ENCODE measurements around the gene ADPRHL1. TPM values are rescaled to one million over a fixed set of nuclear protein-coding genes. Genes with fewer than 3 reads are reported as not detected.

The ADPRHL1 gene
- total RNA-seq, 1 experiment from 2014 or later: 2.7 TPM

DNA sequence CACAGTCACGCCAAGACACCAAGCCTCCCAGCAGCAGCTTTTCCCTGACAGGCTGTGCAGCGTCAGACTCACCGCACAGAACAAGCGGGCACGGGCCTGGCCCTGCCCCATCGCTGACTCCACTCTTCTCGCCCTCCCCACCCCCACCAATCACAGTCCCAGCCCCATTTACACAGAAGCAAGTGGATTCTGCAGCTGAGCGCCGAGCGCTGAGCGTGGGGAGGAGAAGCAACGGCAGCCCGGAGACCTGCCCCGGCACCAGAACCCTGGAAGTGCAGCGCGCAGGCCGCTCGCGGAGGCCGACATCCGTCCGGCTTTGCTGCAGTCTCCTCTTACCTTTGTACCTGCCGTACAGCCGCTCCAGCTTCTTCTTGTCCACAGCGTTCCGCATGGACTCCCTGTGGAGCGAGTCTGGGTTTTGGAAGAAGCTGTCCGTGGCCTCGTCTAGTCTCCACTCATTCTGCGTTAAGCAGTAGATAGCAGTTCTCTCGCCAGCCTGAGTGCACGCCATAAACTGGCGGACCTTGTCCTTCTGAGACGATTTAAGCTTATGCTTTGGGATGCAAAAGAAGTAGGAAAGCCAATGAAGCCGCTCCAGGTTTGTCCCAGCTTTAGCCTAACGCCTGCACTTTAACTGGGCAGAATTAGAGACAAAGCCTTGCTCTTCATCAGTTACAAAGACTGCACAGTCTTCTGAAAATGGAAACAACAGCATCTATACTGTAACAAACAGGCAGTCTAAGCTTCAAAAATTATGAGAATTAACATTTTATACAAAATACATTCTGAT lies 30.4 kb upstream of the ADPRHL1 start:
- Histone ChIP-seq H3K4ac (ENCODE audit: low read depth, low read length) (no peak overlapping the region), H4K5ac (ENCODE audit: insufficient read length, low read depth, low read length) (no peak overlapping the region), H2BK12ac (ENCODE audit: insufficient read length, low read depth, low read length) (no peak overlapping the region), H3K56ac (ENCODE audit: insufficient read length, low read depth, low read length) (no peak overlapping the region), H3K79me2 (ENCODE audit: insufficient read depth, low read length) (peaks cover 36% of the 10 kb centered on the region; the same call in 1 of the 2 replicates), H4K8ac (replicated peaks; ENCODE audit: insufficient read length, low read depth, low read length) (no peak overlapping the region), H3K23me2 (ENCODE audit: insufficient read length, low read depth, low read length, poor library complexity, severe bottlenecking) (no peaks in the 10 kb centered on the region), H2BK5ac (ENCODE audit: insufficient read length, low read length) (no peak overlapping the region), H2AK5ac (ENCODE audit: insufficient read length, low read length) (no peak overlapping the region), H4K91ac (ENCODE audit: insufficient read length, low read depth, low read length) (no peak overlapping the region), H3T11ph (ENCODE audit: low read length) (no peak overlapping the region), H3K4me1 (ENCODE audit: insufficient read depth, low read length) (peaks cover 2% of the 10 kb centered on the region; the same call in 1 of the 2 replicates), H3K79me1 (ENCODE audit: insufficient read depth, low read depth, low read length, poor library complexity, severe bottlenecking) (peaks cover 4% of the 10 kb centered on the region), H2BK120ac (ENCODE audit: low read depth, low read length, poor library complexity, severe bottlenecking) (no peak overlapping the region), H3K27me3 (ENCODE audit: insufficient read depth, low read length) (no peaks in the 10 kb centered on the region), H2BK15ac (ENCODE audit: low read depth, low read length) (no peak overlapping the region), H3K27ac (ENCODE audit: insufficient read length, low read depth, low read length) (no peak overlapping the region), H3K14ac (ENCODE audit: insufficient read depth, low read length) (no peak overlapping the region), H3K4me2 (ENCODE audit: insufficient read depth, insufficient read length, low read length) (no peak overlapping the region), H3K9ac (ENCODE audit: extremely low read depth, insufficient read length, low read length) (no peak overlapping the region), H4K20me1 (ENCODE audit: control insufficient read depth, insufficient read depth, insufficient read length) (no peaks in the 10 kb centered on the region), H2AFZ (ENCODE audit: low read length) (no peak overlapping the region), H3K9me3 (ENCODE audit: control insufficient read depth, low read depth, low read length) (no peaks in the 10 kb centered on the region), H3K23ac (ENCODE audit: insufficient read length, low read depth, low read length) (no peak overlapping the region), H3K18ac (ENCODE audit: insufficient read length, low read depth, low read length) (no peak overlapping the region), H2BK20ac (ENCODE audit: low read depth, low read length, poor library complexity, severe bottlenecking) (no peak overlapping the region)
- DNase-seq: no peak
- no peaks in the 10 kb centered on the region; the same call in 1 of the 2 replicates for H3K27me3 Mint-ChIP-seq (ENCODE audit: low read depth)
- peaks cover 39 to 41% of the 10 kb centered on the region in 2 experiments for H3K4me1 Mint-ChIP-seq
- H3K9me3 Mint-ChIP-seq: no peaks in the 10 kb centered on the region
- WGBS (ENCODE audit: extremely low coverage, insufficient read length, low lambda C conversion rate): no CpG with 5 or more reads among the region's 36 CpGs
- no peak overlapping the region for H3K4me3 Mint-ChIP-seq
- H3K27ac Mint-ChIP-seq: peak overlapping the region in 1 of 3 experiments; percentile 70; a peak in 2 of 7 replicates
- H3K36me3 Mint-ChIP-seq (ENCODE audit: insufficient read depth in 1 of 3, low read depth in 3 of 3): peaks cover 4 to 44% (median 38%) of the 10 kb centered on the region in 3 experiments; a peak in 5 of 7 replicates
- no peak for TF ChIP-seq CTCF (conservative IDR thresholded peaks at IDR 0.05)
